Cardiac ventricle fibroblast (primary cell): ENCODE measurements around the gene ABHD8. TPM values are rescaled to one million over a fixed set of nuclear protein-coding genes. Genes with fewer than 3 reads are reported as not detected.

ENCODE experiments used
- total RNA-seq: library from RNA; depleted of rRNA; stranded (reverse); fragments of >200 nt; gene quantifications from 2 replicates; pipeline ENCODE4 v1.2.3, GENCODE V29; 2015

Gene ABHD8
- 7.2 TPM in 2 replicates for total RNA-seq

DNA sequence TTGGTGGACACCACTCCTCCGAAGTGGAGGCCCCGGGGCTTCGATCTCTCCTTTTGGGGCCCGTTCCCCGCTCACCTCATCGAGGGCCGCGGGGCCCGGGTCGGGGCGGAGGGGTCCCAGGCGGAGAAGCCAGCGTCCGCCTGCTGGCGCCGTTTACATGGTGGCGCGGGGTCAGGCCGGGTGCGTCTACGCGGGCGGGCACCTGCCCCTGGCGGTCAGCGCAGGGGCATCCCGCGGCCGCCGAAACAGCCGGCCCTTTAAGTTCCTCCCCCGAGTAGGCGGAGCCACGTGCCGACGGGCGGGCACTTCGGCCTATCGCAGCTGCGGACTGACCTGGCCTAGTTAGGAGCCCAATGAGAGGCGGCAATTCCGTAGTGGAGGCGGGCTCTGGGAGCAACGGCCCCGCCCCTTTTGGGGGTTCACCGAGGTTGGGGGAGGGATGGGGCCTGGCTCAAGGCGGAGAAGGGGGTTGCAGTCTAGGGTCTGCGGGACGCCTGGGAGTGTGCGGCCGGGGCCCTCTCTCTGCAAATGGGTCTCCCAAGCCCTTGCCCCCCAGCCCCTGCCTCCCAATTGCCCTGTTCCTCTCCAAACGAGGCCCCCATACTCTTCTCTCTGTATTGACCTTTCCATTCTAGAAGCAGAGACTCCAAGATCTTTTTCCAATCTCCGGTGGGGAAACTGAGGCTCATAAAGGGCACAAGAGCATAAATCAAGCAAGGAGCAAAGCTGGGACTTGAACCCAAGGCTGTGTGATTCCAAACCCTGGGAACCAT is at the start of gene ABHD8:
ABHD8 (minus strand) TSS at position 259 of the 773 bp plus-strand sequence. CDS start 1,809 bp downstream, outside the sequence.

GRCh38 chr19:17336872-17337674 is 33.8 kb upstream of the ABHD8 start, which contains the start of gene GTPBP3:
TSS of gene GTPBP3 (plus strand) at chr19:17337553. CDS start at chr19:17337612, 59 bp downstream.

DNA sequence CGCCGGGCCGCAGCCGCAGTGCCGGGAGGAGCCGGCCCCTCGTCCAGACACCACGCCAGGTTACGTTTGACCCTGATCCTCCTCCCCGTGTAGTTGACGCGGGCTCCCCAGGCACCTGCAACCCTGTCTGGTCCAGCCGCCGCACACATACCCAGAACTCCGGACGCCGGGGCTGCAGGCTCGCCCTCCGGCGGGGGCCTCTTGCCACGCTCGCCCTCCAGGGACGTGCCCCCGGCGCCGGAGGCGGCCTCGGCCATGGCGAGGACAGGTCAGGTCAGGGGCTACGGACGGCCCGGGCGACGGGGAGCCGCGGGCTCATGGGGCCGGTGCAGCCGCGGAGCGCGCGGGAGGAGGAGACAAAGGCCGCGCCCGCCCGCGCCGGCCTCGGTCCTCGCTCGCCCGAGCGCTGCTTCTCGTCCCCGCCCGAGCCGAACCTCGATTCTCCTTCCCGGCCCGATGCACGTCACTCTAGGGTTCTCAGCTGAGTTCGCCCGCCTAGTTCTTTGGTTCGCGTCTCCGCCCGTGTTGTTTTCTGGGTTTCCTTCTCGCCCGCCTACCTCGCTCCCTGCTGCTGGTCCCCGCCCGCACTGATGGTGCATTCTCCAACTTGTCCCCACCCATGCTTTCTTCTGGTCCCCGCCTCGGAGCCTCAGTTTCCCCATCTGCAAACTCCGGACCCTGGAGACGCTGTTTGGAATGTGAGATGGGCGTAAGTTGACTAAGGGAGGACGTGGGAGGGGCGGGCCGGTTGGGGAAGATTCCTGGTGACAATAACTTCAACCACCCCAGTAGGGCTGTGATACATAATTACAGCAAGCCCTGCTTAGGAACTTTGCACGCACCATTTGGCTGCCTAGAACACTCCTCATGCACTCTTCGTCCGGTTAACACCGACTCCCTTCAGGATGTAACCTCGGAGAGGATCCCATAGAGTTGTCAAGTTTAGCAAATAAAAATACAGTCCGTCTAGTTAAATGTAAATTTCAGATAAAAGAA is 31.5 kb upstream of the ABHD8 start, which contains the start of gene ANO8:
ANO8 (minus strand) TSS at position 442 of the 996 bp plus-strand sequence; CDS start at position 257, 185 bp downstream.

GRCh38 chr19:17309198-17309964 is 6.2 kb upstream of the ABHD8 start, which contains the start of gene DDA1:
TSS of gene DDA1 (plus strand) at chr19:17309563. CDS start at chr19:17309655, 92 bp downstream.

GRCh38 chr19:17305517-17306284 is 2.5 kb upstream of the ABHD8 start, which contains the start of gene MRPL34:
TSS of gene MRPL34 (plus strand) at chr19:17305872. CDS start at chr19:17305893, 21 bp downstream.

DNA sequence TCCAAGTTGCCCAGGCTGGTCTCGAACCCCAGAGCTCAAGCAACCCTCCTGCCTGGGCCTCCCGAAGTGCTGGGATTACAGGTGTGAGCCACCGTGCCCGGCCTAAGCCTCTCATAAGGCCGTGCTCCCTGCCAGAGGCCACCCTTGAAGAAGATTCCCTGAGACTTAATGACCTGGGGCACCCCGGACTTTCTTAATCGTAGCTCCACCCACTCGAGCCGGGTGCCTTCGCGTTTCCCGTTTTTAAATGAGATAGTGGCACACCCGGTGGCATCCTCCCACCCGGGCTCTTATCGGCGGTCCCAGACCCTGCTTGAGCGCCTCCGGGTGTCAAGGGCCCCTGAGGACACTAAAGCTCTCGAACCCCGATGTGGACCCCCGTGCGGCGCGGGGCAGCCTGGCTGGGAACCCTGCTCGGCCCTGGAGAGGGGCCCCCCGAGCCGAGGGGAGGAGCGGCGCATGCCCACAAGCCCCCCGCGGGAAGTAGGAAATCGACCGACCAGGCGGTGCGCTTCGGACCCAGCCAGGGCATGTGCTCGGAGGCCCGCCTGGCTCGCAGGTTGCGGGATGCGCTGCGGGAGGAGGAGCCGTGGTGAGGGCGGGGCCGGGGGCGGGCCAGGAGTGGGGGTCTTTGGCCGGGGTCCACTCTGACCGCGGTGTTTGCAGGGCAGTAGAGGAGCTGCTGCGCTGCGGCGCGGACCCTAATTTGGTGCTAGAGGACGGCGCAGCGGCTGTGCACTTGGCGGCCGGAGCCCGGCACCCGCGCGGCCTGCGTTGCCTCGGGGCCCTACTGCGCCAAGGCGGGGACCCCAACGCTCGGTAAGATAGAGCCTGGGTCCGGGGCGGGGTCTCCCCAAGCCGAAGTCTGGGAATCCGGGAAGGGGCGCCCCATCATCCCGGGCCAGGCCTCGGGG is 21.6 kb downstream of the ABHD8 start, which contains the start of gene ANKLE1:
ANKLE1 (plus strand) TSS at position 511 of the 914 bp plus-strand sequence; CDS start at position 531, 20 bp downstream.

GRCh38 chr19:17266975-17267788 is 36.0 kb downstream of the ABHD8 start, which contains the start of gene BABAM1:
TSS of gene BABAM1 (plus strand) at chr19:17267443. CDS start at chr19:17268807, 1,364 bp downstream.

DNA sequence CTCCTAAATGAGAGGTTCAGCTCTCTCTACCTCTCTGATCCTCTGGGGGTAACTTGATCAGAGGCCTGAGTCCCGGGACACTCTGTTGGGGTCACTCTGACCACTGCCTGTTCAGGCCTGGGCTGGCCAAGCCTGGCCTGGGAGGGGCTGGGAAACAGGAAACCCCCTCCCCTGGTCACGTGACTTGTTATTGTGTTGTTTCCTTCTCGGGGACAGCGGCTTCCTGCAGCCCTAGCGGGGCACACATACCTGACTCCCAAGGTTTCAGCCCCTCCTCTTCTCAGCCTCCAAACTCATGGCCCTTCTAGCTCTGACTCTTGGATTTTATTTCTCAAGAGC is 38.6 kb downstream of the ABHD8 start, which contains the start of gene USHBP1:
USHBP1 (minus strand) TSS at position 105 of the 339 bp plus-strand sequence. CDS start 446 bp downstream, outside the sequence.

DNA sequence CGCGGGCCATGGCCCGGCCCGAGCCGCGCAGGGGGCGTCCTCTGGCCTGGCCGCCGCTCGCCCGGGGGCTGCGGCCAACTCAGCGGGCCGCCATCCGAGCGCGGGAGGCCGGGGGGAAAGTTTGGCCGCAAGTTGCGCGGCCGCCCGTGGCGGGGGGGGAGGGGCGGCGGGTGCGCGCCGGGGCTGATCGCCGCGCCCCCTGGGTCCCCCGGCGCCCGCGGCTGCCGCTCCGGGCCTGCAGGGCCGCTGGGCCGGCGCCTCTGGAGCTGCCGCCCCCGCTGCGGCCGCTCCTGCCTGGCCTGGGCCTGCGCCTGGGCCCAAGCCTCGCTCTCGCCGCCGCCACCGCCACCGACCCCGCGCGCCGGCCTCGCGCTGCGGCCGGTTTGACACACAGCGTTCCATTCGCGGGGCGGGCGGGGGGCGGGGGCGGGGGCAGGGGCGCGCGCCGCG is 57.7 kb downstream of the ABHD8 start, which contains the start of gene NR2F6:
NR2F6 (minus strand) TSS at position 385 of the 450 bp plus-strand sequence. CDS start 699 bp downstream, outside the sequence.

Other genes starting within 250 kb of the ABHD8 start
- 1.9 and 3.9 TPM in 2 replicates for gene HAUS8, start 228.0 kb downstream of the ABHD8 start, total RNA-seq
- 38.1 and 41.2 TPM in 2 replicates for gene MYO9B, start 227.6 kb downstream of the ABHD8 start, total RNA-seq
- 29.3 and 29.7 TPM in 2 replicates for gene USE1, start 88.1 kb downstream of the ABHD8 start, total RNA-seq
- gene OCEL1, start 77.2 kb downstream of the ABHD8 start, total RNA-seq: 5.9 and 7.8 TPM in 2 replicates
- 48.0 and 52.5 TPM in 2 replicates for gene NR2F6, start 57.5 kb downstream of the ABHD8 start, total RNA-seq
- 0.25 and 0.44 TPM in 2 replicates for gene USHBP1, start 38.7 kb downstream of the ABHD8 start, total RNA-seq
- gene BABAM1, start 36.0 kb downstream of the ABHD8 start, total RNA-seq: 47.7 and 49.2 TPM in 2 replicates
- 0.12 TPM in 1 of 2 replicates, not detected in the other for gene ANKLE1, start 21.5 kb downstream of the ABHD8 start, total RNA-seq
- gene MRPL34, start 2.4 kb upstream of the ABHD8 start, total RNA-seq: 98.2 and 107 TPM in 2 replicates
- 33.1 and 42.0 TPM in 2 replicates for gene DDA1, start 6.1 kb upstream of the ABHD8 start, total RNA-seq
- 3.1 and 3.9 TPM in 2 replicates for gene ANO8, start 31.4 kb upstream of the ABHD8 start, total RNA-seq
- 16.6 and 21.0 TPM in 2 replicates for gene GTPBP3, start 34.1 kb upstream of the ABHD8 start, total RNA-seq
- gene PLVAP, start 73.9 kb upstream of the ABHD8 start, total RNA-seq: 0.20 and 0.31 TPM in 2 replicates
- gene CCDC194, start 90.8 kb upstream of the ABHD8 start, total RNA-seq: not detected in 2 replicates
- 13.6 and 13.7 TPM in 2 replicates for gene BST2, start 102.2 kb upstream of the ABHD8 start, total RNA-seq
- gene MVB12A, start 116.6 kb upstream of the ABHD8 start, total RNA-seq: 52.6 and 53.4 TPM in 2 replicates
- gene TMEM221, start 145.2 kb upstream of the ABHD8 start, total RNA-seq: 0.25 TPM in 1 of 2 replicates, not detected in the other
- gene NXNL1, start 157.5 kb upstream of the ABHD8 start, total RNA-seq: not detected in 2 replicates
- gene SLC27A1, start 167.1 kb upstream of the ABHD8 start, total RNA-seq: 41.8 and 43.5 TPM in 2 replicates
- 116 and 122 TPM in 2 replicates for gene PGLS, start 208.2 kb upstream of the ABHD8 start, total RNA-seq